ENCODE results near the gene NSMCE1. TPM values are rescaled to one million over a fixed set of nuclear protein-coding genes. Genes with fewer than 3 reads are reported as not detected.

Gene NSMCE1
- total and polyA plus RNA-seq, 2 of the 8 experiments (the other 6 are each of a cell fraction or from before 2014, with no cell fraction given) = 8.1 to 16.6 TPM

- TF ChIP-seq, protein P1, sequence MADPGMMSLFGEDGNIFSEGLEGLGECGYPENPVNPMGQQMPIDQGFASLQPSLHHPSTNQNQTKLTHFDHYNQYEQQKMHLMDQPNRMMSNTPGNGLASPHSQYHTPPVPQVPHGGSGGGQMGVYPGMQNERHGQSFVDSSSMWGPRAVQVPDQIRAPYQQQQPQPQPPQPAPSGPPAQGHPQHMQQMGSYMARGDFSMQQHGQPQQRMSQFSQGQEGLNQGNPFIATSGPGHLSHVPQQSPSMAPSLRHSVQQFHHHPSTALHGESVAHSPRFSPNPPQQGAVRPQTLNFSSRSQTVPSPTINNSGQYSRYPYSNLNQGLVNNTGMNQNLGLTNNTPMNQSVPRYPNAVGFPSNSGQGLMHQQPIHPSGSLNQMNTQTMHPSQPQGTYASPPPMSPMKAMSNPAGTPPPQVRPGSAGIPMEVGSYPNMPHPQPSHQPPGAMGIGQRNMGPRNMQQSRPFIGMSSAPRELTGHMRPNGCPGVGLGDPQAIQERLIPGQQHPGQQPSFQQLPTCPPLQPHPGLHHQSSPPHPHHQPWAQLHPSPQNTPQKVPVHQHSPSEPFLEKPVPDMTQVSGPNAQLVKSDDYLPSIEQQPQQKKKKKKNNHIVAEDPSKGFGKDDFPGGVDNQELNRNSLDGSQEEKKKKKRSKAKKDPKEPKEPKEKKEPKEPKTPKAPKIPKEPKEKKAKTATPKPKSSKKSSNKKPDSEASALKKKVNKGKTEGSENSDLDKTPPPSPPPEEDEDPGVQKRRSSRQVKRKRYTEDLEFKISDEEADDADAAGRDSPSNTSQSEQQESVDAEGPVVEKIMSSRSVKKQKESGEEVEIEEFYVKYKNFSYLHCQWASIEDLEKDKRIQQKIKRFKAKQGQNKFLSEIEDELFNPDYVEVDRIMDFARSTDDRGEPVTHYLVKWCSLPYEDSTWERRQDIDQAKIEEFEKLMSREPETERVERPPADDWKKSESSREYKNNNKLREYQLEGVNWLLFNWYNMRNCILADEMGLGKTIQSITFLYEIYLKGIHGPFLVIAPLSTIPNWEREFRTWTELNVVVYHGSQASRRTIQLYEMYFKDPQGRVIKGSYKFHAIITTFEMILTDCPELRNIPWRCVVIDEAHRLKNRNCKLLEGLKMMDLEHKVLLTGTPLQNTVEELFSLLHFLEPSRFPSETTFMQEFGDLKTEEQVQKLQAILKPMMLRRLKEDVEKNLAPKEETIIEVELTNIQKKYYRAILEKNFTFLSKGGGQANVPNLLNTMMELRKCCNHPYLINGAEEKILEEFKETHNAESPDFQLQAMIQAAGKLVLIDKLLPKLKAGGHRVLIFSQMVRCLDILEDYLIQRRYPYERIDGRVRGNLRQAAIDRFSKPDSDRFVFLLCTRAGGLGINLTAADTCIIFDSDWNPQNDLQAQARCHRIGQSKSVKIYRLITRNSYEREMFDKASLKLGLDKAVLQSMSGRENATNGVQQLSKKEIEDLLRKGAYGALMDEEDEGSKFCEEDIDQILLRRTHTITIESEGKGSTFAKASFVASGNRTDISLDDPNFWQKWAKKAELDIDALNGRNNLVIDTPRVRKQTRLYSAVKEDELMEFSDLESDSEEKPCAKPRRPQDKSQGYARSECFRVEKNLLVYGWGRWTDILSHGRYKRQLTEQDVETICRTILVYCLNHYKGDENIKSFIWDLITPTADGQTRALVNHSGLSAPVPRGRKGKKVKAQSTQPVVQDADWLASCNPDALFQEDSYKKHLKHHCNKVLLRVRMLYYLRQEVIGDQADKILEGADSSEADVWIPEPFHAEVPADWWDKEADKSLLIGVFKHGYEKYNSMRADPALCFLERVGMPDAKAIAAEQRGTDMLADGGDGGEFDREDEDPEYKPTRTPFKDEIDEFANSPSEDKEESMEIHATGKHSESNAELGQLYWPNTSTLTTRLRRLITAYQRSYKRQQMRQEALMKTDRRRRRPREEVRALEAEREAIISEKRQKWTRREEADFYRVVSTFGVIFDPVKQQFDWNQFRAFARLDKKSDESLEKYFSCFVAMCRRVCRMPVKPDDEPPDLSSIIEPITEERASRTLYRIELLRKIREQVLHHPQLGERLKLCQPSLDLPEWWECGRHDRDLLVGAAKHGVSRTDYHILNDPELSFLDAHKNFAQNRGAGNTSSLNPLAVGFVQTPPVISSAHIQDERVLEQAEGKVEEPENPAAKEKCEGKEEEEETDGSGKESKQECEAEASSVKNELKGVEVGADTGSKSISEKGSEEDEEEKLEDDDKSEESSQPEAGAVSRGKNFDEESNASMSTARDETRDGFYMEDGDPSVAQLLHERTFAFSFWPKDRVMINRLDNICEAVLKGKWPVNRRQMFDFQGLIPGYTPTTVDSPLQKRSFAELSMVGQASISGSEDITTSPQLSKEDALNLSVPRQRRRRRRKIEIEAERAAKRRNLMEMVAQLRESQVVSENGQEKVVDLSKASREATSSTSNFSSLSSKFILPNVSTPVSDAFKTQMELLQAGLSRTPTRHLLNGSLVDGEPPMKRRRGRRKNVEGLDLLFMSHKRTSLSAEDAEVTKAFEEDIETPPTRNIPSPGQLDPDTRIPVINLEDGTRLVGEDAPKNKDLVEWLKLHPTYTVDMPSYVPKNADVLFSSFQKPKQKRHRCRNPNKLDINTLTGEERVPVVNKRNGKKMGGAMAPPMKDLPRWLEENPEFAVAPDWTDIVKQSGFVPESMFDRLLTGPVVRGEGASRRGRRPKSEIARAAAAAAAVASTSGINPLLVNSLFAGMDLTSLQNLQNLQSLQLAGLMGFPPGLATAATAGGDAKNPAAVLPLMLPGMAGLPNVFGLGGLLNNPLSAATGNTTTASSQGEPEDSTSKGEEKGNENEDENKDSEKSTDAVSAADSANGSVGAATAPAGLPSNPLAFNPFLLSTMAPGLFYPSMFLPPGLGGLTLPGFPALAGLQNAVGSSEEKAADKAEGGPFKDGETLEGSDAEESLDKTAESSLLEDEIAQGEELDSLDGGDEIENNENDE (IDR thresholded peaks at IDR 0.05; ENCODE audit: insufficient replicate concordance, low read length) = no peak
- no peak for TF ChIP-seq SRF (IDR thresholded peaks at IDR 0.05; ENCODE audit: low read depth, low read length)
These were observed 36.9 kb downstream of the NSMCE1 start (continued) for GRCh38 chr16:27231692-27232060.

Data from H1 (cell line).